NCI-H1436 (cell line): ENCODE results near the gene APOL2.
"Not testable (repeated sequence)": the region's sequence is repeated elsewhere in the genome, so short reads cannot be mapped to it uniquely, and the experiment has no call there.

Experiments used
- DNase-seq: peaks from one replicate; lab custom pipeline; 2025; lab: John Stamatoyannopoulos, UW

APOL2 gene

DNA sequence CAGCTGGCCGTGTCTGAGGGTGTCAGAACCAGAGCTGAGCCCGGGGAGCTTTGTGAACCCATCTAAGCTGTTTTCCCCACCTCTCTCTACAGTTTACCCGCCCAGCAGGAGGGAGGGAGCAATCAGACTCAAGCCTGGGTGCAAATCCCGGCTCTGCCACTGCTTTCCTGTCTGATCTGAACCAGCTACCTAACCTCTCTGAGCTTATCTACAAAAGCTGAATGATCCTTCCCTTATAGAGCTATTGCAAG is 252 bp downstream of the APOL2 start:
- no peak for DNase-seq

DNA sequence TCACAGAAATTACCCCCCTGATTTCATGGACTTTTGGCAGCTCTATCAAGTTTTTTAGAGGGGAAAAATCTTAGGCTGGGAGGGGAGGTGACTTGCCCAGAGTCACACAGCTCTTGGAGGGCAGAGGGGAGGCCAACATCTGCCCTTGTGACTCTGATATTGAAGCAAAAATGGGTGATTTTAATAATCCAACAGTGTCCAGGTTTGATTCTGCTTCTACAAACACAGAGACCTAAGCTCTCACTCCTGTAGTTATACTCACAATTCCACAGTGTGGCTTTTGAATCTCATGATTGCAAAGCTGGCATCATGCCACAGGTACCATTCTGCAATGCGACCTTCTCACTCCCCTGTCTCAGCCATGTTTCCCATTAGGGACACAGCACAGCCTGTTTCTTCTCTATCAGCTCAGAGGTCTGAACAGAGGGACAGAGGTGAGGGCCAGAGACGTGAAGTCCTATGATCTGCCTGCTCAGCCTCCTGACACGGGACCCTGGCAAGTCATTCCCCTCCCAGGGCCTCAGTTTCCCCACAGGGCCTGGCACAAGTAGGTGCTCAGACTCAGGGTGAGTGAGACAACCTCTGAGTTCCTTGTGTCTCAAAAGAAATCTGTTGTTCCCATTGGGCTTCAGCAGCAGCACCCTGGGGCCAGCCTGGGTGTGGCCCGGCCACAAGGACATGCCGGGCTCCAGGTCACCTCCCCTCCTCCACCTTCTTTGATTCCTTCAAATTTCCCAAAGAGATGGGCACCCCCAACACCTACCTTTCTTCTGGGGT is 766 bp downstream of the APOL2 start:
- peak; percentile 17 for DNase-seq

- DNase-seq, result no peak
Observed at GRCh38 chr22:36237462-36238372, 1.6 kb downstream of the APOL2 start.

DNA sequence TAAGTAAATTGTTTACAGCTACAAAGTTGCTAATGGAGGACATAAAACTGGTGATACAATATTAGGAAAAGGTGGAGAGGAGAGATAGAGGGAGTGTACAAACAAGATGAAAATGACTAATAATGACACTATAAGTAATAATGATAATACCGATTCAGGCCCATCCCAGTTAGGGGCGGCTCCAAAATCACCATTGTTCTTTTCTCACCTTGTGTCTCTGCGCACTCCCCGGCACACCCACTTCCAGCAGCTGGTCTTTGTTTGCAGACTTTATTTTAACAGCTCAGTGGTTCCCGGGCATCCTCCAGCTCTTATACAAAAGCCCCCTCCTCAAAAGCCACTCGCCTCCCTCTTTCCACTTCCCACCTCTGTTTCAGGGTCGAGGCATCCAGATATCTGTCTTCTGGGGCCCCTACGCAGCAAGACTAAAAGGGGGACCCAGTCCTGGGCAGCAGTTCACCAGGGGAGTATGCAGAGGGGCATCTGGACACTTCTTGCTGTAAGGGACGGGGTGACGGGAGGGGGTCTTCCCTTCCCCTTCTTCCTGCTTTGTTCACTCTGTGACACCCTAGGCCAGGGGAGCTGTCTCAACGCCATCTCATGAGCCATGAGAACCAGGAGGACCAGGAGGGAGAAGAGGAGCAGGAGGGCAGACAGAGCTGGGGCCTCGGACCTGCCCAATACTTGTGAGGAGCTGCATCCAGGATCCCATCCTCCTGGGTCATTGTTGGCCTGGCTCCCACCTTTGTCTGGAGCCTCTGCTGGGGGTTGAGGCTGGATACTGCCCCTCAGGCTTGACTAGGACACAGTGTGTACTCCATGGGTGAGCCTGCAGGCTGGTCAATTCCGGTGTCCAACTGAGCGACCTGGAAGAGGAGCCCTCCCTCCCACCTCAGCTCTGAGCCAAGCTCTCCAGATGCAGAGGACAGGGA is 2.7 kb downstream of the APOL2 start:
- no peak for DNase-seq

GRCh38 chr22:36235585-36235984 is 3.7 kb downstream of the APOL2 start:
- no peak for DNase-seq

GRCh38 chr22:36234919-36235318 is 4.4 kb downstream of the APOL2 start:
- no peak for DNase-seq

DNA sequence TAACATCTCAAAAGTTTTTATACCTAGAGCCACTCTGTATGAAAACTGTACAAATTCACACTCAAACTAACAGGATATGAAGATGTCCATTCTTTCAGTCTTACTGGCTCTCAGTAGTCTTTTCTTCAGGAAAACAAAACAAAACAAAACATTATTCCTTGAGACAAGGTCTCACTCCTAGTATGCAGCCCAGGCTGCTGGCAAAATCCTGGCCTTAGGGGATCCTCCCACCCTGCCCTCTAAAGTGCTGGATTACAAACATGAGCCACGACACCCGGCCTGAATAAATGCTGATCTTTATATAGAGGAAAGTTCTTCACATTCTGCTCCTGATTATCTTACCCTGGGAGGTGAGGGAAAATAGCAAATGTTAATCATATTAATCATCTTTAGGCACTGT is 5.1 kb downstream of the APOL2 start:
- DNase-seq, result no peak

DNA sequence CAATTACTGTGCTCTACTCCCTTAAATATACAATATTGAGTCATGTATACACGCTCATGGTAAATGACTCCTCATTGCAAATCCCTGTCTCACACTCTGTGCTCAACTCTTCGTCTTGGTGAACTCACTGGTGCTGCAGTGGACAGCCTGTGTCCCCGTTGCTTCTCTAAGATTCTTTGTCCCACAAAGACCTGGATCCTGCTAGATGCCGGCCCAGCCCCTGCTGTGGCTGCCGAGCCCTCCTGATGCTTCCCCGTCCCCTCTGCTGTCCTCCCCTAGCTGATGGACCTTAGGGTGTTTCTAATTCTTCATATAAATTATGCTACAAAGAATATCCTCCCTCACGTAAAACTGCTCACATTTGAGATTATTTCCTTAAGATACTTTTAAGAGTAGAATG is 5.5 kb downstream of the APOL2 start:
- no peak for DNase-seq

- DNase-seq, result no peak
Observed at GRCh38 chr22:36232715-36233401, 6.5 kb downstream of the APOL2 start.

- DNase-seq, result not testable (repeated sequence)
Observed at GRCh38 chr22:36231051-36231450, 8.3 kb downstream of the APOL2 start.

- not testable (repeated sequence) for DNase-seq
Observed at GRCh38 chr22:36229649-36230048, 9.7 kb downstream of the APOL2 start.

GRCh38 chr22:36228944-36229343 is 10.4 kb downstream of the APOL2 start:
- DNase-seq, result no peak

DNA sequence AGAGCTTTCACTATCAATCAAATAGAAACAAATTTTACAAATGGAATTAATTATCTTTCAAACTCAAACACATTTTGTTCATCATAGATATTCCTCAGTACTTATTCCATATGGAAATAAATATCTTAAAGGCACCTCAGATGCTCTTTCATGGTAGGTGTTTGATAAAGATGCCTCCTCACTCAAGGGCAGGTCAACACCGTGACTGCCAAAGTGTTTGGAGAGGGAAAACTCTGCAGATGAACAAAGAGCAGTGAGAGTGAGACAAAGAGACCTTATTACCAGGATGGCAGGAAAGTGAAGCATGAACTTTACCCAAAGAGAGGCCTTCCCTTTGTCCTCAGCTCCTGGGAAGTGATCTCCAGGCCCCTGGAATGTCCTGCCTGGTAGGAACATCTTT is 11.0 kb downstream of the APOL2 start:
- DNase-seq, result not testable (repeated sequence)

DNA sequence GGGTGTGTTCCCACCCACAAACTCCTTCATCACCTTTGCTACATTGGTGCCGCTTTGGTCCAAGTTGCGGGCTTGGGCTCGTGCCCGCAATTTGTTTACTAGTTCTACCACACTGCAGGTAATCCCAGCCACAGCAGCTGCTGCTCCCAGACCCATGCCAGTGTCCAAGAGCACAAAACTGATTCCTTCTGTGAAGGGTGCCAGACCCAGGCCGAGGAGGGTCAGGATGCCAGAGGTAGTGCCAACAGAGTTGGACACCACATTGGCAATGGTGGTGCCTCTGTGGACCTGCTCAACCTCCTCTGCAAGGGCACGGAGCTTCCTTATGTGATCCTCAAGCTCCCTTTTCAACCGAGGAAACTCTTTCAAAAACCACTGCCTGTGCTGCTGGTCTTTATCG is 11.5 kb downstream of the APOL2 start:
- DNase-seq, result no peak

DNA sequence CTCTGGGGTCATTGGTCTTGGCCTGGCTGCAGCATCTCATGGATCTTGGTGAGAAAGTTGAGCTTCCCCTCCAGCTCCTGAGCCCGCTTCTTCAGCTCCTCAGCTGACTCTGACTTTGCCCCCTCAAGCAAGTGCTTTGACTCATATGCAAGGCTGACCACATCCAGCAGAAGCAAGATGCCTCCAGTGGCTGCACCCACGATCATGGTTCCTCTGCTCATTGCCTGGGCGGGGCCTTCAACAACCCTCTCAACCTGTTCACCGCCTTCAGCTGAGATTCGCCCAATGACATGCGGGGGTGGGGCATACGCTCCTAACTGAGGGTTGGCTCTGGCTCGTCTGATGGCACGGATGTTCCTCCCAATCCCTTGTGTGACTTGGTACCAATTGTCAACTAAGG is 11.9 kb downstream of the APOL2 start:
- no peak for DNase-seq

DNA sequence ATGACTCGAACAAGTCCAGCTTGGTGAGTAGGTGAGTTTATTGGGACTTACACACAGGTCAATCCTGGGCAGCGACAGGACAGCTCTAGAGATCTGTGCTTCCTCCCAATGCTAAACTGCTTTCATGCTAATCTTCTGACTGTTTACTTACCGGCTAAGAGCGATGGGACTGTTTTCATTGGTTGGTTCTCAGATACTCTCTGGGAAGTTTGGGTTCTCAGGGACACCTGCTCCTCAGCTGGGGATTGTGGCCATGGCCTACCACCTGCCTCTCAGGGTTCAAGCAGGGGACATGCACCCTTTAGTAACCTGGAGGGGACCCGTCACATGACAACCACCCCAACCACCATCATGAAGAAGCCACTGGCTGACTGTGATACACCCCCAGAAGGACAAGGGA is 13.1 kb downstream of the APOL2 start:
- no peak for DNase-seq

DNA sequence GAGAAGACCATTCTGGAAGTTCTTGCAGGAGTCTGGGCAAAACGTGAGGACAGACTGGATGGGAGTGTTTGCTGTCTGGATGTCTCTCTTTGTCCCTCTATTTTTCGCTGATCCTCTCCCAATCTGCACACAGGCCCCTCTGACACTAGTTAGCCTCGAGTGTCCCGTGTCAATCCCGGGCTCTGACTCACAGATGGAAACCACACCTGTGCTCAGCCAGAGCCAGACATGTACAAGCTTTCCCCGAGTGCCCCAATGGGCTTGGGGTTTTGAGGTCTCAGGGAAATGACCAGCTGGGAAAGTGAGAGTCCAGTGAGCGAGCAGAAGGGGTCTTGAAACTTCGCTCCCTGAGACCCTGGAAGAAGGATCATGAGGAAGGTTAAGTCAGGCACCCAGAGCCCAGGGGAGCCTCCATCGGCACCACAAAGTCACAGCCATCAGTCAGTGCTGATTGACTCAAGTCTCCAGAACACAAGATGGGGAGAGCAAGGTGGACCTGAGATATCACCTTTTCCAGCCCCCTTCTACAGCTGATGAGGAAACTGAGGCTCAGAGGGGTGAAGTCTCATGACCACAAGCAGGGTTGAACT is 13.9 kb downstream of the APOL2 start:
- no peak for DNase-seq

DNA sequence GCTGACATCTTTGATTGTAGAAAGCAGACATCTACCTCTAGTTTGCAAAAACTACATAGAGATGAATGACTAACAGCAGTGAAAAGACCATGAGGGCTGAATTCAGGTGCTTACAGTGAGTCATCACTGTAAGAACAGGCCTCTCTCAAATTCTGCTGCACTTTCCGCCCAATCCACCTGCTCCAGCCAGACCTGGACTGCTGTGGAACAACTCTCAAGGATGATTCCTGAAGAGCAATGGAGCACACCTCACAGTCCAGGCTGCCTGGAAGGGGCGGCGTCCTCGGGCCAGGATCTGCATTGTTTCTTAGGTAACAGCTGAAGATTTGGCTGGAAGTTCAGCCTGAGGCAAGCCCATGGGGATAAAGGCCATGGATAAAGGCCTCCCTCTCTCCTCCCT is 15.1 kb downstream of the APOL2 start:
- no peak for DNase-seq

DNA sequence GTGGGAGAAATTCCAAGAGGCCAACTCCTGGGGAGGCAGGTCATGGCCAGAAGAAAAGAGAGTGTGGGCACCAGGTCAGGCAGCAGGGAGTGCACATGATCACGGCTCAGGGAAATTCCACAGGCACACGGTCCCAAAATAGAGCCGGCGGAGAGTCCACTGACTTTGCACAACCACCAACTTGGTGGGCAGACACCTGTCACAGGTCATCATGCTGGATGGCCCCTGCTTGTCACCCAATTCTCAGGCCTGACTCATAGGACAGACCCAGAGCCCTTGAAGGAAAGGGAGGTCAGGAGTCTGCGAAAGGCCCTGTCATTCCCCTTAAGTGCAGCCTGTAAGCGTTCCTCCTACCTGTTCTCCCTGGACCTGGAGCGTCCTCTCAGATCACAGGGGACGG is 15.8 kb downstream of the APOL2 start:
- DNase-seq, result no peak

DNA sequence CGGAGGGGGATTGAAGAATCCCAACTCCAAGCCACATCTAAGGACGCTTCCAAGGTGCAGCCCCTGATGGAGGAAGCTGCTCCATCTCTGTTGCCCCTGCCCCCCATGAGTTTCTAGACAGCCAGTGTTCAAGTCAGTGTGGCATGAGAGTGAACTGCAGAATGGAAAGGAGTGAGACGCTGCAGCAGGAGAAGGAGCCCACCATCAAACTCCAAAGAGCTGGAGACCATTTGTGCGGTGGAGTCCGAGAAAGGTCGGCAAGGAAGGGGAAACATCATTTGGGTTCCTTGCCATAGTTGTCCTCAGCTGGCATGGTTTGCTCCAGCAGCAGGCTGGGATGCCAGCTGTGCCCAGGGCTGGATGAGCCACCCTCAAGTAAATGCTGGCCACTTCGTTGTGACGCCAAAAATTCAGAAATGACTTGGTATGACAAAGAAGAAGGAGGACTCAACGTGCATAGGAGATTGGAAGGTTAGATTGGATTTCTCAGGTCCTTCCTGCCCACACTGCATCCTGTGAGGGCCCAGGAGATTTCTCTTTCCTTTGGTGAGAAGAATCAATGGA is 16.4 kb downstream of the APOL2 start:
- no peak for DNase-seq
